Measurements from ENCODE around the gene ADGRF4. TPM values are rescaled to one million over a fixed set of nuclear protein-coding genes. Genes with fewer than 3 reads are reported as not detected.

Gene ADGRF4
- total and polyA plus RNA-seq, 2 of the 8 experiments (the other 6 are each of a cell fraction or from before 2014, with no cell fraction given) = 0.02 TPM; not detected in 1

GRCh38 chr6:47724300-47724699, 25.9 kb downstream of the ADGRF4 start (continued):
- TF ChIP-seq MAFK (IDR thresholded peaks at IDR 0.05; ENCODE audit: low read depth, low read length) (no peak), KDM1A (IDR thresholded peaks at IDR 0.05; ENCODE audit: borderline replicate concordance, low read length) (no peak), FOSL1 (IDR thresholded peaks at IDR 0.05; ENCODE audit: insufficient read depth, low read depth, low read length) (no peak)

Data from H1 (cell line).